Stomach (tissue), 9 donors: Measurements from ENCODE around the gene CREB3L1. TPM values are rescaled to one million over a fixed set of nuclear protein-coding genes. Genes with fewer than 3 reads are reported as not detected.

Experiments used
- DNase-seq, 2 donors: peaks; one replicate each; pipeline versions ENCODE4 v3.0.0 to v3.0.0-alpha.2; 2013 to 2019
- H3K27ac ChIP-seq, 5 donors: fragments of 200-600 bp in 4 of 5; sonication (generic) in 4 of 5; one replicate each; pipeline ENCODE4 v1.5.1; 2013 to 2019; ENCODE audit warnings: mild to moderate bottlenecking in 1 of 5, moderate library complexity in 1 of 5
- H3K27me3 ChIP-seq, 3 donors: fragments of 200-600 bp; sonication (generic); one replicate each; pipeline ENCODE4 v1.5.1; 2017 to 2019; ENCODE audit warnings: mixed run types in 1 of 3
- H3K36me3 ChIP-seq, 4 donors: fragments of 200-600 bp; sonication (generic); 1 replicate in 3 of 4; 2 replicates in 1 of 4; pipeline ENCODE4 v1.5.1; 2016 to 2019
- H3K4me1 ChIP-seq, 4 donors: fragments of 200-600 bp; sonication (generic); one replicate each; pipeline ENCODE4 v1.5.1; 2016 to 2019
- H3K4me3 ChIP-seq, 4 donors: fragments of 200-600 bp; sonication (generic) in 3 of 4; one replicate each; pipeline ENCODE4 v1.5.1; 2016 to 2019; ENCODE audit warnings: mild to moderate bottlenecking in 1 of 4
- H3K9me3 ChIP-seq, 4 donors: fragments of 200-600 bp; sonication (generic); one replicate each; pipeline ENCODE4 v1.5.1; 2016 to 2019
- CTCF ChIP-seq, 7 experiments: fragments of 450-650 bp in 4 of 7; fragments of 200-600 bp in 3 of 7; sonication (generic) in 3 of 7; IDR thresholded peaks; one replicate each; pipeline ENCODE4 v1.5.1; 2016 to 2019; ENCODE audit warnings: antibody characterized with exemption in 7 of 7, control low read depth in 2 of 7, mild to moderate bottlenecking in 1 of 7
- EP300 ChIP-seq: sonication (generic); formaldehyde crosslinking; IDR thresholded peaks from one replicate; pipeline ENCODE4 v1.6.1; 2017; ENCODE audit warnings: antibody characterized with exemption
- POLR2A ChIP-seq, 4 donors: fragments of 450-650 bp; IDR thresholded peaks; one replicate each; pipeline ENCODE4 v1.6.1; 2016; ENCODE audit warnings: antibody characterized with exemption in 4 of 4, control low read depth in 2 of 4, mild to moderate bottlenecking in 1 of 4, moderate library complexity in 1 of 4
- POLR2AphosphoS5 ChIP-seq, 3 donors: sonication (generic); formaldehyde crosslinking; IDR thresholded peaks; one replicate each; pipeline ENCODE4 v1.6.1; 2016; ENCODE audit warnings: antibody characterized with exemption in 3 of 3
- WGBS, 5 donors: extraction: QIAGEN DNeasy Blood & Tissue Kit in 3 of 5; methylation state at CpG; one replicate each; pipeline versions ENCODE4 v1.1.5 to v1.1.7; 2013 to 2018; 5-methylcytosine and 5-hydroxymethylcytosine counted together
- intact Hi-C: fragments of 100-400 bp; cut with DNase I; formaldehyde crosslinking; loops from one replicate; pipeline ENCODE4 v1.15.1; 2023; ENCODE audit warnings: low total_unique reads
- polyA plus RNA-seq, 3 donors: library from polyadenylated mRNA; stranded (reverse); fragments of 200-250 nt; gene quantifications; one replicate each; pipeline ENCODE4 v1.2.3, GENCODE V29; 2013
- total RNA-seq, 5 donors: library from RNA; depleted of rRNA; stranded (reverse); fragments of >200 nt; gene quantifications; one replicate each; pipeline versions ENCODE4 v1.1.0 to v1.2.3, GENCODE V29; 2014 to 2016
- donor health status: healthy with polysubstance abuse.
- donor health status: Bipolar disorder and iron deficiency.
- donor health status: healthy.

The CREB3L1 gene
- total and polyA plus RNA-seq, 8 donors: 21.0 to 125 (median 48.4) TPM

GRCh38 chr11:46326813-46327416 is 49.5 kb downstream of the CREB3L1 start:
- Histone ChIP-seq H3K4me3 (no peak overlapping the region), H3K27me3 (peaks cover 0 to 40% (median 8%) of the 10 kb centered on the region in 3 donors), H3K9me3 (no peaks in the 10 kb centered on the region), H3K4me1 (peaks cover 0 to 9% (median 0%) of the 10 kb centered on the region in 4 donors), H3K27ac (no peak overlapping the region), H3K36me3 (peaks cover 0 to 8% (median 5%) of the 10 kb centered on the region in 4 donors)
- intact Hi-C loops: no loop called here
- TF ChIP-seq POLR2AphosphoS5 (IDR thresholded peaks at IDR 0.05) (no peak), CTCF (IDR thresholded peaks at IDR 0.05) (no peak), EP300 (no peak), POLR2A (IDR thresholded peaks at IDR 0.05) (no peak)
- DNase-seq: no peak
- 81 to 89% (median 88%) methylated on average over 10 of the region's 10 CpGs for WGBS, 5 donors

GRCh38 chr11:46327829-46328228 is 50.4 kb downstream of the CREB3L1 start:
- DNase-seq: no peak
- no peak for TF ChIP-seq POLR2AphosphoS5 (IDR thresholded peaks at IDR 0.05)
- TF ChIP-seq EP300: no peak
- TF ChIP-seq POLR2A (IDR thresholded peaks at IDR 0.05): no peak
- no peak for TF ChIP-seq CTCF (IDR thresholded peaks at IDR 0.05)
- 46 to 64% (median 52%) methylated on average over 8 of the region's 8 CpGs for WGBS, 5 donors
- peaks cover 0 to 49% (median 16%) of the 10 kb centered on the region in 3 donors for H3K27me3 ChIP-seq
- H3K4me1 ChIP-seq: peaks cover 5 to 17% (median 7%) of the 10 kb centered on the region in 4 donors
- H3K36me3 ChIP-seq: no peaks in the 10 kb centered on the region
- no peak overlapping the region for H3K27ac ChIP-seq
- no peaks in the 10 kb centered on the region for H3K9me3 ChIP-seq
- intact Hi-C loops: no loop called here
- H3K4me3 ChIP-seq: no peak overlapping the region

- no peak for TF ChIP-seq POLR2A (IDR thresholded peaks at IDR 0.05)
- no peak for TF ChIP-seq POLR2AphosphoS5 (IDR thresholded peaks at IDR 0.05)
- no peak for TF ChIP-seq CTCF (IDR thresholded peaks at IDR 0.05)
- no peak for TF ChIP-seq EP300
- intact Hi-C loops: no loop called here
- Histone ChIP-seq H3K9me3 (no peaks in the 10 kb centered on the region), H3K4me3 (no peak overlapping the region), H3K36me3 (no peaks in the 10 kb centered on the region), H3K27me3 (peaks cover 0 to 68% (median 34%) of the 10 kb centered on the region in 3 donors), H3K4me1 (peaks cover 12 to 29% (median 16%) of the 10 kb centered on the region in 4 donors), H3K27ac (no peak overlapping the region)
- DNase-seq: no peak
- 68 to 76% (median 74%) methylated on average over 4 to 5 of the region's 5 CpGs for WGBS, 5 donors
These were observed 52.7 kb downstream of the CREB3L1 start for GRCh38 chr11:46330154-46330553.

GRCh38 chr11:46330563-46331281 is 53.3 kb downstream of the CREB3L1 start:
- peaks cover 0 to 68% (median 34%) of the 10 kb centered on the region in 3 donors for H3K27me3 ChIP-seq
- peak in 1 of 2 donors; percentile 57 for DNase-seq

More at GRCh38 chr11:46330563-46331281, 53.3 kb downstream of the CREB3L1 start:
- H3K9me3 ChIP-seq: no peaks in the 10 kb centered on the region
- H3K36me3 ChIP-seq: no peaks in the 10 kb centered on the region
- intact Hi-C loops: no loop called here
- TF ChIP-seq CTCF (IDR thresholded peaks at IDR 0.05) (no peak), EP300 (no peak), POLR2AphosphoS5 (IDR thresholded peaks at IDR 0.05) (no peak), POLR2A (IDR thresholded peaks at IDR 0.05) (no peak)
- H3K4me3 ChIP-seq: no peak overlapping the region
- H3K4me1 ChIP-seq: peaks cover 12 to 29% (median 16%) of the 10 kb centered on the region in 4 donors
- no peak overlapping the region for H3K27ac ChIP-seq
- 38 to 55% (median 45%) methylated on average over 11 of the region's 11 CpGs for WGBS, 5 donors
